Esophagus muscularis mucosa (tissue), 3 donors: ENCODE data around the gene ESD.

ENCODE experiments used
- EP300 ChIP-seq: sonication (generic); formaldehyde crosslinking; IDR thresholded peaks from one replicate; pipeline ENCODE4 v1.6.1; 2017; ENCODE audit warnings: antibody characterized with exemption
- TF ChIP-seq, protein P1 (sequence below), 3 experiments: fragments of 200-600 bp in 2 of 3; fragments of 450-650 bp in 1 of 3; sonication (generic) in 2 of 3; IDR thresholded peaks; one replicate each; pipeline ENCODE4 v1.5.1; 2017 to 2019; ENCODE audit warnings: antibody characterized with exemption in 3 of 3, mild to moderate bottlenecking in 2 of 3, moderate library complexity in 1 of 3

DNA sequence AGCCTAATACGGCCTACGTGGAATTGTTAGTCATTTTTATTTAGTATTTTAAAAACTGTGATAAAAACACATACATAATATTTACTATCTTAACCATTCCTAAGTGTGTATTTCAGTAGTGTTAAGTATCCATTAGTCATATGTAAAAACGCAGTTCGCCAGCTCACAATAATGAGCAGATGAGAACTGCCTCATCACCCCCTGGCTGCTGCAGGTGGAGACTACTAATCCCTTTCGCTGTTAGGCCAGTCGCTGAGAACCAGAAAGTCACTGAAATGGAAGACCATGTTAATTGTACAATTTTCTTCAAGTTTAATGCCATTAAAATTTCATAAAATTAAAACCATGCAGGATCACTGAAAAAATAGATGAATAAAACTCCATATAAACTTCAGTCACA lies 1.6 kb downstream of the ESD start:
- TF ChIP-seq, protein P1, sequence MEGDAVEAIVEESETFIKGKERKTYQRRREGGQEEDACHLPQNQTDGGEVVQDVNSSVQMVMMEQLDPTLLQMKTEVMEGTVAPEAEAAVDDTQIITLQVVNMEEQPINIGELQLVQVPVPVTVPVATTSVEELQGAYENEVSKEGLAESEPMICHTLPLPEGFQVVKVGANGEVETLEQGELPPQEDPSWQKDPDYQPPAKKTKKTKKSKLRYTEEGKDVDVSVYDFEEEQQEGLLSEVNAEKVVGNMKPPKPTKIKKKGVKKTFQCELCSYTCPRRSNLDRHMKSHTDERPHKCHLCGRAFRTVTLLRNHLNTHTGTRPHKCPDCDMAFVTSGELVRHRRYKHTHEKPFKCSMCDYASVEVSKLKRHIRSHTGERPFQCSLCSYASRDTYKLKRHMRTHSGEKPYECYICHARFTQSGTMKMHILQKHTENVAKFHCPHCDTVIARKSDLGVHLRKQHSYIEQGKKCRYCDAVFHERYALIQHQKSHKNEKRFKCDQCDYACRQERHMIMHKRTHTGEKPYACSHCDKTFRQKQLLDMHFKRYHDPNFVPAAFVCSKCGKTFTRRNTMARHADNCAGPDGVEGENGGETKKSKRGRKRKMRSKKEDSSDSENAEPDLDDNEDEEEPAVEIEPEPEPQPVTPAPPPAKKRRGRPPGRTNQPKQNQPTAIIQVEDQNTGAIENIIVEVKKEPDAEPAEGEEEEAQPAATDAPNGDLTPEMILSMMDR (IDR thresholded peaks at IDR 0.05): no peak
- no peak for TF ChIP-seq EP300
